GM12878 (cell line): Measurements from ENCODE around the gene RSPRY1. TPM values are rescaled to one million over a fixed set of nuclear protein-coding genes. Genes with fewer than 3 reads are reported as not detected.
A peak's percentile ranks its signal among the peaks of the same experiment; 100 is the strongest.

Experiments
- ATAC-seq: fragments of 200-7000 bp; cut with Tn5 transposase; 3 replicates; pipeline ENCODE4 v1.9.1; 2020; ENCODE audit warnings: mild to moderate bottlenecking, moderate library complexity
- BruUV-seq: library from RNA; stranded (reverse); fragments of 400-500 nt; replicated peaks from 2 replicates; lab custom pipeline; 2021; lab: Mats Ljungman, UMichigan
- CTCF ChIA-PET: fragments of 300-600 bp; sonication (Branson Sonifier 250); formaldehyde crosslinking; extraction: SDS; loops from one replicate; lab custom pipeline; 2021; ENCODE audit warnings: inconsistent platforms; lab: Yijun Ruan, JAX
- POLR2A ChIA-PET: fragments of 350-600 bp; formaldehyde crosslinking; extraction: SDS; loops from one replicate; lab custom pipeline; 2021; ENCODE audit warnings: inconsistent platforms; lab: Charles Lee
- RAD21 ChIA-PET: fragments of 300-600 bp; sonication (Branson Sonifier 250); formaldehyde crosslinking; loops from one replicate; lab custom pipeline; 2023; ENCODE audit warnings: antibody characterized with exemption; ENCODE audit not compliant: unreplicated experiment; lab: Charles Lee
- SMC1A ChIA-PET: fragments of 300-600 bp; sonication (Branson Sonifier 250); formaldehyde crosslinking; loops from one replicate; lab custom pipeline; 2023; ENCODE audit not compliant: unreplicated experiment, uncharacterized antibody; lab: Charles Lee
- DNase-seq: peaks from one replicate; pipeline ENCODE4 v3.0.0-alpha.2; 2011; ENCODE audit warnings: low read depth, low spot score
- FAIRE-seq: peaks from 3 replicates; lab custom pipeline; 2011; peaks lifted over from hg19 to GRCh38; lab: Jason Lieb, UNC
- H2AFZ ChIP-seq: 2 replicates; pipeline ENCODE4 v1.6.0; 2011; ENCODE audit warnings: low read depth, low read length, control low read depth; ENCODE audit not compliant: control insufficient read depth
- H3K27ac ChIP-seq: 2 replicates; pipeline ENCODE4 v1.5.1; 2011; ENCODE audit warnings: control low read depth; ENCODE audit not compliant: control insufficient read depth, insufficient read depth
- H3K27me3 ChIP-seq, 2 experiments: replicated peaks in 1 of 2; 2 replicates each; pipeline versions ENCODE4 v1.6.0 to v1.6.1; 2011; ENCODE audit warnings: low read length in 1 of 2; ENCODE audit not compliant: control insufficient read depth in 2 of 2, insufficient read depth in 2 of 2
- H3K36me3 ChIP-seq, 2 experiments: 2 replicates each; pipeline ENCODE4 v1.5.1; 2011; ENCODE audit warnings: low read length in 1 of 2; ENCODE audit not compliant: control insufficient read depth in 2 of 2, insufficient read depth in 2 of 2
- H3K4me1 ChIP-seq: 2 replicates; pipeline ENCODE4 v1.6.1; 2011; ENCODE audit warnings: mild to moderate bottlenecking, low read length, moderate library complexity, mixed read lengths; ENCODE audit not compliant: control insufficient read depth, insufficient read depth
- H3K4me2 ChIP-seq: 2 replicates; pipeline ENCODE4 v1.6.0; 2011; ENCODE audit warnings: control low read depth; ENCODE audit not compliant: control insufficient read depth, insufficient read depth
- H3K4me3 ChIP-seq: fragments of 200-600 bp; sonication (generic); 2 replicates; pipeline ENCODE4 v1.5.1; 2016
- H3K79me2 ChIP-seq: 2 replicates; pipeline ENCODE4 v1.6.0; 2011; ENCODE audit warnings: low read length; ENCODE audit not compliant: control insufficient read depth, insufficient read depth
- H3K9ac ChIP-seq: 2 replicates; pipeline ENCODE4 v1.8.0; 2011; ENCODE audit warnings: low read length, control low read depth, mixed read lengths; ENCODE audit not compliant: control insufficient read depth, insufficient read depth
- H3K9me3 ChIP-seq: replicated peaks from 3 replicates; pipeline ENCODE4 v1.5.1; 2011; ENCODE audit warnings: mild to moderate bottlenecking, low read length; ENCODE audit not compliant: control insufficient read depth, insufficient read depth
- H4K20me1 ChIP-seq: 2 replicates; pipeline ENCODE4 v1.6.0; 2011; ENCODE audit not compliant: control insufficient read depth, insufficient read depth
- BCL11A ChIP-seq: IDR thresholded peaks from 2 replicates; pipeline ENCODE4 v1.6.1; 2011; ENCODE audit warnings: low read depth, low read length
- BHLHE40 ChIP-seq, 2 experiments: fragments of 450-650 bp in 1 of 2; IDR thresholded peaks; 2 replicates each; pipeline ENCODE4 v1.6.1; 2011 to 2017; ENCODE audit warnings: low read depth in 2 of 2, borderline replicate concordance in 1 of 2, improper control_type of control experiment in 1 of 2, low read length in 1 of 2, mild to moderate bottlenecking in 1 of 2
- BRCA1 ChIP-seq: IDR thresholded peaks from 2 replicates; pipeline ENCODE4 v1.6.1; 2011; ENCODE audit warnings: low read depth, low read length, improper control_type of control experiment
- FOXM1 ChIP-seq: IDR thresholded peaks from 2 replicates; pipeline ENCODE4 v1.6.1; 2012; ENCODE audit warnings: low read depth, mild to moderate bottlenecking, inconsistent platforms, low read length, moderate library complexity
- HDAC2 ChIP-seq: fragments of 200-600 bp; sonication (generic); IDR thresholded peaks from 2 replicates; pipeline ENCODE4 v1.6.1; 2017
- IKZF1 ChIP-seq: fragments of 450-650 bp; conservative IDR thresholded peaks from 2 replicates; pipeline ENCODE4 v1.6.1; 2017; ENCODE audit warnings: antibody characterized with exemption, mild to moderate bottlenecking
- JUND ChIP-seq: IDR thresholded peaks from 2 replicates; pipeline ENCODE4 v1.6.1; 2012; ENCODE audit warnings: low read depth, mild to moderate bottlenecking, low read length, improper control_type of control experiment, moderate library complexity
- NFYB ChIP-seq: IDR thresholded peaks from 2 replicates; pipeline ENCODE4 v1.6.1; 2011; ENCODE audit warnings: low read depth, mild to moderate bottlenecking, low read length, improper control_type of control experiment, moderate library complexity; ENCODE audit not compliant: insufficient read depth
- PML ChIP-seq: IDR thresholded peaks from 2 replicates; pipeline ENCODE4 v1.6.1; 2012; ENCODE audit warnings: low read length, inconsistent platforms
- POLR2A ChIP-seq: IDR thresholded peaks from 2 replicates; pipeline ENCODE4 v1.6.1; 2011; ENCODE audit warnings: low read depth, mild to moderate bottlenecking, low read length
- RUNX3 ChIP-seq: IDR thresholded peaks from 2 replicates; pipeline ENCODE4 v1.6.1; 2012; ENCODE audit warnings: low read length, inconsistent platforms
- SIN3A ChIP-seq: IDR thresholded peaks from 2 replicates; pipeline ENCODE4 v1.6.1; 2012; ENCODE audit warnings: low read depth, low read length, improper control_type of control experiment
- SPI1 ChIP-seq: IDR thresholded peaks from 2 replicates; pipeline ENCODE4 v1.6.1; 2011; ENCODE audit warnings: low read depth, mild to moderate bottlenecking, low read length, moderate library complexity, borderline replicate concordance; ENCODE audit not compliant: insufficient read depth
- STAT1 ChIP-seq: fragments of 450-650 bp; conservative IDR thresholded peaks from 2 replicates; pipeline ENCODE4 v1.6.1; 2014; ENCODE audit warnings: antibody characterized with exemption, mild to moderate bottlenecking
- ZBED1 ChIP-seq: IDR thresholded peaks from 2 replicates; pipeline ENCODE4 v1.6.1; 2016; ENCODE audit warnings: borderline replicate concordance
- ZNF687 ChIP-seq: fragments of 450-650 bp; IDR thresholded peaks from 2 replicates; pipeline ENCODE4 v1.6.1; 2017; ENCODE audit warnings: mild to moderate bottlenecking, moderate library complexity
- WGBS: methylation state at CpG from one replicate; pipeline ENCODE4 v1.1.6; 2016; ENCODE audit warnings: low lambda C conversion rate; ENCODE audit not compliant: insufficient replicate concordance, insufficient coverage; ENCODE audit errors: missing lambda C conversion rate; 5-methylcytosine and 5-hydroxymethylcytosine counted together
- in situ Hi-C: fragments of 300-500 bp; cut with MboI; formaldehyde crosslinking; loops from 9 replicates; pipeline ENCODE4 v1.14.3; 2018; ENCODE audit warnings: mixed read lengths
- intact Hi-C: fragments of 100-400 bp; cut with micrococcal nuclease; formaldehyde crosslinking; loops from one replicate; pipeline ENCODE4 v1.14.2; 2022; ENCODE audit not compliant: unreplicated experiment
- polyA plus RNA-seq, 11 experiments: library from polyadenylated mRNA; depleted of rRNA in 4 of 11; unstranded in 6 of 11; stranded (reverse) in 5 of 11; fragments of >200 nt; fragmentation: Nextera tagmentation in 4 of 11; fragmentation: Illumina TruSeq in 1 of 11; extraction: Ambion mirVana in 4 of 11; extraction: Trizol in 1 of 11; gene quantifications; 1 replicate in 1 of 11; 2 replicates in 10 of 11; pipeline versions ENCODE4 v1.2.1 to v1.2.3, GENCODE V29; 2011 to 2016; ENCODE audit warnings: inconsistent platforms in 2 of 11, missing spikeins in 2 of 11, low read depth in 1 of 11
- total RNA-seq, 4 experiments: library from RNA; depleted of rRNA in 3 of 4; stranded (reverse); fragments of >200 nt in 3 of 4; fragmentation: Illumina TruSeq in 1 of 4; extraction: Trizol in 1 of 4; gene quantifications; 2 replicates each; pipeline versions ENCODE4 v1.2.1 to v1.2.3, GENCODE V29; 2013 to 2021

RSPRY1 gene
- total and polyA plus RNA-seq, 10 of the 15 experiments (the other 5 are each of a cell fraction or from before 2014, with no cell fraction given) = 18.5 to 57.0 (median 41.2) TPM

DNA sequence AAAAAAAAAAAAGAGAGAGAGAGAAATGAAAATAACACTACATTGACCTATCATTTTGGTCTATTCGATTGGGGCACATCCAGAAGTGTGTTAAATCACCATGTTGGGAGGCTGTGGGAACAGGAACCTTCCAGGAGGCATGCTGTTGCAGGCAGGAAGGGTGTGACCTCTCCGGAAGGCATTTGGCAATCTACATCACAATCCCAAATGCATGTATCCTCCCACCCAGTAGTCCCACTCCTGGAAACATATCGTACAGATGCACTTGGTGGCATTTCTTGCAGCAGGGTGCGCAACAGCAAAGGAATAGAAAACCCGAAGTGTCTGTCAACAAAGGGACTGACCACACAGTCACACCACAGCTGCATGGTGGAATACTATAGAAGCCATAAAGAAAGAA, 90.5 kb downstream of the RSPRY1 start:
- ATAC-seq (no peak), DNase-seq (no peak), FAIRE-seq (no peak)
- no TSS peak for BruUV-seq
- SMC1A ChIA-PET = interaction anchor here (1.0 kb wide), 1 partner anchor 31 kb away, joined by 3 read pairs; no protein-coding TSS in a partner anchor
- no peak overlapping the region for H3K27ac ChIP-seq
- no peaks in the 10 kb centered on the region for H3K79me2 ChIP-seq
- WGBS = 58% methylated on average over 5 of the region's 5 CpGs
- H3K4me1 ChIP-seq = no peaks in the 10 kb centered on the region
- no peak overlapping the region for H3K4me3 ChIP-seq
- RAD21 ChIA-PET = no interaction called here
- no peak overlapping the region for H3K4me2 ChIP-seq
- H2AFZ ChIP-seq = no peak overlapping the region
- in situ Hi-C loops (no loop called here), intact Hi-C loops (no loop called here)
- no peaks in the 10 kb centered on the region for H3K9me3 ChIP-seq
- no peak for TF ChIP-seq ZBED1
- no peak for TF ChIP-seq STAT1
- no peak for TF ChIP-seq NFYB
- H3K9ac ChIP-seq = no peak overlapping the region
- no peaks in the 10 kb centered on the region for H3K36me3 ChIP-seq
- CTCF ChIA-PET = no interaction called here
- H3K27me3 ChIP-seq = no peaks in the 10 kb centered on the region
- POLR2A ChIA-PET = interaction anchor here (0.7 kb wide), 2 partner anchors 36 to 91 kb away, joined by 4 to 6 read pairs; no protein-coding TSS in a partner anchor
- no peaks in the 10 kb centered on the region for H4K20me1 ChIP-seq

DNA sequence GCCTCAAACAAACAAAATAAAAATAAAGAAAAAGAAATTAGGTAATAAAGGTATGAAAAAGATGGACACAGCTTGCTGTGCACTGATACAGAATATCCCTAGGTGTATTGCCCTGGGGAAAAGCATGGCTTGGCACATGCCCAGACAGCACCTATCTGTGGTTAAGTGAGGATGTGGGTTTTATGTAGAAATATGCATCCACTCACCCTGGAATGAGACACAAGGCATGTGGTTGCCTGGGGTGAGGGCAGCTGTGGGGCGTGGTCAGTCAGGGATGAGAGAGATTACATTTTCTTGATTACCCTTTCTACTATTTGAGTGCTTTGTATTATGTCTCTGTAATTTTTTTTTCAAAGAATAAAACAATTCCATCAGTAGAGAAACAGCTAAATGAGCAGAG, 91.5 kb downstream of the RSPRY1 start:
- 0% methylated on average over 1 of the region's 1 CpG for WGBS
- FAIRE-seq (no peak), ATAC-seq (peak; percentile 88), DNase-seq (no peak)
- Histone ChIP-seq H3K27ac (no peak overlapping the region), H3K4me1 (no peaks in the 10 kb centered on the region), H3K79me2 (no peaks in the 10 kb centered on the region), H3K4me3 (no peak overlapping the region), H2AFZ (no peak overlapping the region), H3K36me3 (no peaks in the 10 kb centered on the region), H3K9ac (no peak overlapping the region), H3K4me2 (no peak overlapping the region), H3K9me3 (no peaks in the 10 kb centered on the region), H4K20me1 (no peaks in the 10 kb centered on the region), H3K27me3 (no peaks in the 10 kb centered on the region; a peak in 1 of 4 replicates)
- SMC1A ChIA-PET = interaction anchor here (1.1 to 1.7 kb wide), 4 partner anchors 10 to 245 kb away, joined by 3 to 4 read pairs (median 3); no protein-coding TSS in a partner anchor
- no TSS peak for BruUV-seq
- intact Hi-C loops = no loop called here
- in situ Hi-C loops = no loop called here
- POLR2A ChIA-PET = interaction anchor here (1.0 to 1.4 kb wide), 2 partner anchors 18 to 56 kb away, joined by 3 to 4 read pairs; no protein-coding TSS in a partner anchor
- RAD21 ChIA-PET = no interaction called here
- CTCF ChIA-PET = interaction anchor here (1.2 kb wide), 1 partner anchor 39 kb away, joined by 3 read pairs; no protein-coding TSS in a partner anchor
- TF ChIP-seq ZNF687 (no peak), BCL11A (no peak), RUNX3 (peak; percentile 62), POLR2A (no peak), SIN3A (no peak), JUND (no peak), FOXM1 (no peak), HDAC2 (no peak), PML (no peak), IKZF1 (no peak), BHLHE40 (IDR thresholded peaks at IDR 0.05; ENCODE audit: borderline replicate concordance in 1 of 2, low read depth in 2 of 2, low read length in 1 of 2) (peak in 1 of 2 experiments; percentile 33; a peak in 1 of 4 replicates), SPI1 (no peak), BRCA1 (no peak)
